ENCODE data around the gene POLR2J.

- no peak for TF ChIP-seq CTCF (IDR thresholded peaks at IDR 0.05)
- TF ChIP-seq POLR2AphosphoS5 (IDR thresholded peaks at IDR 0.05; ENCODE audit: insufficient read depth in 1 of 2, low read depth in 1 of 2), result no peak
- no peak for TF ChIP-seq POLR2A (IDR thresholded peaks at IDR 0.05)
Measured at GRCh38 chr7:102429141-102429899, 49.4 kb downstream of the POLR2J start.

All from vagina (tissue), 2 donors.